Endothelial cell (in vitro differentiated cells): ENCODE data around the gene RANBP17. TPM values are rescaled to one million over a fixed set of nuclear protein-coding genes. Genes with fewer than 3 reads are reported as not detected.

Experiments used
- DNase-seq: peaks from one replicate; pipeline ENCODE4 v3.0.0; 2021; ENCODE audit warnings: low spot score
- H3K27ac Mint-ChIP-seq: one replicate; pipeline ENCODE4 v1.8.0; 2021; ENCODE audit warnings: mixed read lengths, inconsistent platforms; ENCODE audit not compliant: unreplicated experiment
- H3K27me3 Mint-ChIP-seq: one replicate; pipeline ENCODE4 v1.8.0; 2021; ENCODE audit warnings: mild to moderate bottlenecking, moderate library complexity, mixed read lengths, inconsistent platforms; ENCODE audit not compliant: unreplicated experiment
- H3K36me3 Mint-ChIP-seq: one replicate; pipeline ENCODE4 v1.8.0; 2021; ENCODE audit warnings: mild to moderate bottlenecking, low read depth, mixed read lengths, inconsistent platforms; ENCODE audit not compliant: unreplicated experiment
- H3K4me1 Mint-ChIP-seq: one replicate; pipeline ENCODE4 v1.8.0; 2021; ENCODE audit warnings: mild to moderate bottlenecking, mixed read lengths, inconsistent platforms; ENCODE audit not compliant: unreplicated experiment
- H3K4me3 Mint-ChIP-seq: one replicate; pipeline ENCODE4 v1.8.0; 2021; ENCODE audit warnings: mild to moderate bottlenecking, mixed read lengths, inconsistent platforms; ENCODE audit not compliant: unreplicated experiment
- H3K9me3 Mint-ChIP-seq: one replicate; pipeline ENCODE4 v1.8.0; 2021; ENCODE audit warnings: mixed read lengths, inconsistent platforms; ENCODE audit not compliant: unreplicated experiment
- total RNA-seq: library from RNA; stranded (reverse); fragmentation: NEBNext Ultra II Directional; extraction: Animal tissue kit (Norgen Biotek cat#: 25700); gene quantifications from one replicate; pipeline ENCODE4 v1.2.1, GENCODE V29; 2021; ENCODE audit not compliant: unreplicated experiment
- TF ChIP-seq, protein P1 (sequence below): fragments of 200-600 bp; sonication (generic); IDR thresholded peaks from one replicate; pipeline ENCODE4 v1.5.0; 2021; ENCODE audit warnings: antibody characterized with exemption; ENCODE audit not compliant: unreplicated experiment

The RANBP17 gene
- total RNA-seq, 1 donor from 2014 or later = 22.7 TPM

DNA sequence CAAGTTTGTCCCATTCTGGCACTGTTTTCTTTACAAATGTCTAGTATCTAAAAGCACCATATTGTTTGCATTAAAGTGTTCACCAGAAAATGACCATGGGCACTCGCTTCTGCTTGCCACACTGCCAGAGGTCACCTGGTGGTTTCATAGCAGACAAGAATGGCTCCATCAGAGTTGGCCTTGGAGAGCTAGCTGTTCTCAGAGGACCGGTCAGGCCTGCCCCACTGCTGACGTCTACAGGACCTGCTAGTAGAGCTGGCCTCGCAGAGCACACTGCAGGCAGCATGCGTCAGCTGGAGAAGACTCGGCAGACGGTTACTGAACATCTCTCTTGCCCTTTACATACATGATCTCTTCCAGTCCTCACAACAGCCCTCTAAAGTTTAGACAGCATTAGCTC lies 438.5 kb downstream of the RANBP17 start:
- H3K27me3 Mint-ChIP-seq = peaks cover 5% of the 10 kb centered on the region

DNA sequence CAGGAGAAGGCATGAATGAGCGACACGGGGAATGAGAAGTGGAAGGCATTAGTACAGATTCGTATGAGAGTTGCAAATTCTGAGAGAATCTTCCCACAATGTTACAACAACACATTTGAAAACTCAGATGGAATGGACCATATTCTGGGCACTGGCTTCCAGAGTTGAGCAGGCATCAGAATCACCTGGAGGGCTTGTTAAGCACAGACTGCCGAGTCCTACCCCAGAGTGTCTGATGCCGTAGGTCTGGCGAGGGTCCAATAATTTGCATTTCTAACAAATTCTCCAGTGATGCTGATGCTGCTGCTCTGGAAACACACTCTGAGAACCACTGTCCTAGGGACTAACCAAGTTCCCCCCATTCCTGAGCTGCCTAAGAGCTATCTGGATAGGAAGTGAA lies 444.3 kb downstream of the RANBP17 start:
- no peaks in the 10 kb centered on the region for H3K9me3 Mint-ChIP-seq
- DNase-seq = no peak
- peaks cover 16% of the 10 kb centered on the region for H3K4me1 Mint-ChIP-seq
- H3K4me3 Mint-ChIP-seq = no peak overlapping the region
- H3K27me3 Mint-ChIP-seq = peaks cover 27% of the 10 kb centered on the region
- TF ChIP-seq, protein P1, sequence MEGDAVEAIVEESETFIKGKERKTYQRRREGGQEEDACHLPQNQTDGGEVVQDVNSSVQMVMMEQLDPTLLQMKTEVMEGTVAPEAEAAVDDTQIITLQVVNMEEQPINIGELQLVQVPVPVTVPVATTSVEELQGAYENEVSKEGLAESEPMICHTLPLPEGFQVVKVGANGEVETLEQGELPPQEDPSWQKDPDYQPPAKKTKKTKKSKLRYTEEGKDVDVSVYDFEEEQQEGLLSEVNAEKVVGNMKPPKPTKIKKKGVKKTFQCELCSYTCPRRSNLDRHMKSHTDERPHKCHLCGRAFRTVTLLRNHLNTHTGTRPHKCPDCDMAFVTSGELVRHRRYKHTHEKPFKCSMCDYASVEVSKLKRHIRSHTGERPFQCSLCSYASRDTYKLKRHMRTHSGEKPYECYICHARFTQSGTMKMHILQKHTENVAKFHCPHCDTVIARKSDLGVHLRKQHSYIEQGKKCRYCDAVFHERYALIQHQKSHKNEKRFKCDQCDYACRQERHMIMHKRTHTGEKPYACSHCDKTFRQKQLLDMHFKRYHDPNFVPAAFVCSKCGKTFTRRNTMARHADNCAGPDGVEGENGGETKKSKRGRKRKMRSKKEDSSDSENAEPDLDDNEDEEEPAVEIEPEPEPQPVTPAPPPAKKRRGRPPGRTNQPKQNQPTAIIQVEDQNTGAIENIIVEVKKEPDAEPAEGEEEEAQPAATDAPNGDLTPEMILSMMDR = no peak
- H3K36me3 Mint-ChIP-seq = peaks cover 6% of the 10 kb centered on the region
- H3K27ac Mint-ChIP-seq = no peak overlapping the region

More for the DNA sequence above, 438.5 kb downstream of the RANBP17 start:
- Mint-ChIP-seq H3K27ac (no peak overlapping the region), H3K36me3 (peaks cover 5% of the 10 kb centered on the region), H3K4me3 (no peak overlapping the region), H3K9me3 (no peaks in the 10 kb centered on the region), H3K4me1 (no peaks in the 10 kb centered on the region)
- TF ChIP-seq, protein P1 = no peak
- DNase-seq = no peak

DNA sequence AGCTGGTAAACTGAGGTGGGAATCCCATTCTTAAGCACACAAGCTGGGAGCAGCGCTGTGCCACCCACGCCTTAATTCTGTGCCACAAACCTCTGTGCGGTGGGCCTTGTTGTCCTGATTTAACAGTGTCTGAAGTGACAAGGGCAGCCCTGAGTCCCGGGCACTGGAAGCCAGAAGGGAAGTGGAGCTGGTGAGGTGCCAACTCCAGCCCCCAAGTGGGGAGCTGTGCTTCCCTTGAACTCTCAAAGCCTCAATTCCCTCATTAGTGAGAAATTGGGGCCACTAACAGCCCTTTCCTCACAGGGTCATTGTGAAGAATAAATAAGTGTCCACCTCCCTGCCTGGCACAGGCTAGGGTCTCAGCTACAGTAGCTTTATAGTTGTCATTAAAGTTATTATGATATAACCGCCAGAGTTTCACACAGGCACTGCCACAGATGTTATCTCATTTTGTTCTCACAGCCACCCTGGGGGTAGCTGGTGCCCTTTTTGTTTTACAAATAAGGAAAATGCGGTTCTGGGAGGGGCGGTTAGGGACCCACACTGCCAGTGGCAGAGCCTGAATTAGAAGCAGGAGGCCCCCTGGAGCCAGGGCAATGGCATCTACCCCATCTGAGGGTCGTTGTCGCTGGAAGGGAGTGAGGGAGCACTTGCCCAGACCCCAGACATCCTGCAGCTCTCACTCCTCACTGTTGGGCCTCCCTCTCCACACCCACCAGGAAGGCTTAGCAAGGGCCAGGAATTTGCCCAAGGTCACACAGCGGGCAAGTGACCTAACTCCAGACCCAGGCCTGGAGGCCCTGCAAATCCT lies 445.2 kb downstream of the RANBP17 start:
- Mint-ChIP-seq H3K27me3 (peaks cover 27% of the 10 kb centered on the region), H3K9me3 (no peaks in the 10 kb centered on the region), H3K4me3 (no peak overlapping the region), H3K4me1 (peaks cover 16% of the 10 kb centered on the region), H3K27ac (no peak overlapping the region), H3K36me3 (peaks cover 6% of the 10 kb centered on the region)
- DNase-seq = no peak
- TF ChIP-seq, protein P1 = no peak

DNA sequence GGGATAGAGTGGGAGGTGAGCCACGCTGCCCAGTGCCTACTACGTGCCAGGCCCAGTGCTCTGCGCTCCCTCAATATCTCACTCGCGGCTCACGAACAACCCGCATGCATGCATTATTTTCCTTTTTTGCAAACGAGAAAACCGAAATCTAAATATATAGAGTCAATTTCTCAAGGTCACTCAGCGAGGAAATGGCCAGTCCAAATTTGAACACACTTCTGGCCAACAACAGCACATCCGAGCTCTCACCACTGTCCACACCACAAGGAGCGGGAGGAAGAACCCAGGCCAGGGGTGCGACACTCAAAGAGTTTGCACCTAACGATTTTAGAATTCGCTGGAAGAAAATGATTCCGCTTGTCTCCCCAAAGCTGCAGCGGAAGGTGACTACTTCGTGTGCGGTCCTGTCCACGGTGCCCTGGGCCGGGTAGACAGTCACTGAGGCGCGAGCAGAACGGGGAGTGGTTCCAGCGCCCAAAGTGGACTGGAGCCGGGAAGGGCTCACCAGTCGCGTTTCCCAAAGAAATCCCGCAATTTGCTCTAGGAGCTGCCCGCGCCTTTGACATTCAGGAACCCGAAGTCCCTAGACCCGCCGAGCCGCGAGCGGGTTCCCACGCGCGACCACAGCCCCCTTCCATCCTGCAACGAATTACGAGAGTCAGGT lies 446.1 kb downstream of the RANBP17 start:
- H3K9me3 Mint-ChIP-seq = no peaks in the 10 kb centered on the region
- H3K27me3 Mint-ChIP-seq = peaks cover 32% of the 10 kb centered on the region
- H3K4me3 Mint-ChIP-seq = peak overlapping the region; percentile 64
- no peak overlapping the region for H3K27ac Mint-ChIP-seq
- DNase-seq = no peak
- peaks cover 9% of the 10 kb centered on the region for H3K36me3 Mint-ChIP-seq
- H3K4me1 Mint-ChIP-seq = peaks cover 21% of the 10 kb centered on the region
- TF ChIP-seq, protein P1 = no peak
